IPS DF 4.7 (cell line): ENCODE measurements around the gene MYCT1.

Experiments
- DNase-seq: peaks from one replicate; pipeline ENCODE4 v3.0.0-alpha.2; 2013; ENCODE audit warnings: low spot score; ENCODE audit errors: extremely low read depth

Gene MYCT1

DNA sequence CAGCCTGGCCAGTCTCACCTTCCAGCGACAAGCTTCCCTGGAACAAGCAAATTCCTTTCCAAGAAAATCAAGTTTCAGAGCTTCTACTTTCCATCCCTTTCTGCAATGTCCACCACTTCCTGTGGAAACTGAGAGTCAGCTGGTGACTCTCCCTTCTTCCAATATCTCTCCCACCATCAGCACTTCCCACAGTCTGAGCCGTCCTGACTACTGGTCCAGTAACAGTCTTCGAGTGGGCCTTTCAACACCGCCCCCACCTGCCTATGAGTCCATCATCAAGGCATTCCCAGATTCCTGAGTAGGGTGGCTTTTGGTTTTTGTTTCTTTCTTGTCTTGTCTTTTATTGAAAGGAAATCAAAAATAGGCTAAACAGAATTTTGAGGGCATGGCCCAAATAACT is 24.3 kb downstream of the MYCT1 start:
- DNase-seq, result no peak

DNA sequence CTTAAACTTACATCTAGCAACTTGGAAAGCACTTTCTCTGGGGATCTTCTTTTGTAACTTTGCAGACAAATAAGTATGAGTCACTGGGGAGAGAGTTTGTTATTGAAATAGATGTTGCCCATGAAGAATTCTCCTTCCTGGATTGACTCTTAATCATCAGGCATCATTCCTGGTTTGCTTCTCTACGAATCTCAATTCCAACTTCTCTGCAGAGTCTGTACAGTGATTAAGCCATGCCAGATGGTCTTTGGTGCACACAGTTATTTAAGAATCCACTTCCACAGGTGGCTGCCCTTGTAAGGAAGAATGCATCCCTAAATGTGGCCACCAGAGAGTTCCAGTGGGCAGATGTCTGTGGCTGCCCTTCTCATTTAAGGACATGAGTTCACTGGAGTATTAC is 25.7 kb downstream of the MYCT1 start:
- DNase-seq, result no peak

DNA sequence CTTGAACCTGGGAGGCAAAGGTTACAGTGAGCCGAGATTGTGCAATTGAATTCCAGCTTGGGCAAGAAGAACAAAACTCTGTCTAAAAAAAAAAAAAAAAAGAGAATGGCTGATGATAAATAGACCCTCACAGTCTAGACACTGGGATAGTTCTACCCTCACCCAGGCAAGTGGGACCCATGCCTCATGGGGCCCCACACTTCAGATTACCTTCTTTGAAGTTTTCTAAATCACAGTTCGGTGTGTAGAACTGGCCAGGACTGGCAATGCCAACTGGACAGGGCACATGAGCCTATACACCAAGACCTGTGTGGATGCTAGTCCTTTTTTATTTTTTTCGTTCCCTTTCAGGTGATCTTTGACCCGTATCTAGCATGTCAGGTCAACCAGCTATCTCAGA is 28.6 kb downstream of the MYCT1 start:
- DNase-seq, result no peak

DNA sequence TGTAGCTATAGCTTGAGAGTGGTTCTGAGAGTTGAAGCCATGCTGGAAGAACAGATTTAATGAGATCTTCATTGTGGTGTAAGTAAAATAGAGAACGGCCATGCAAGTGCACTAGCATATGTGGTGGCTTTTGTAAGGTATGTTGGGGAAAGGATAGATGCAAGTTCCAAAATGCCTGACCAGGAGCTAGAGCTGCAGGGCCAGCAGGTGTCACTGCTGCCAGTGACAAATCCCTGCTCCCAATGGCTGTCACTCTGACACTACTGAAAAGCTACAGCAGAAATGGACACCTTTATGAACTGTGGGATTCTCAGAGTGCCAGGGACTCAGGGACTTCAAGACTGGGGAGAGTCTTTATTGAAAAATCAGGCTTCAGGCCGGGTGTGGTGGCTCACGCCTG is 29.8 kb downstream of the MYCT1 start:
- DNase-seq, result no peak

DNA sequence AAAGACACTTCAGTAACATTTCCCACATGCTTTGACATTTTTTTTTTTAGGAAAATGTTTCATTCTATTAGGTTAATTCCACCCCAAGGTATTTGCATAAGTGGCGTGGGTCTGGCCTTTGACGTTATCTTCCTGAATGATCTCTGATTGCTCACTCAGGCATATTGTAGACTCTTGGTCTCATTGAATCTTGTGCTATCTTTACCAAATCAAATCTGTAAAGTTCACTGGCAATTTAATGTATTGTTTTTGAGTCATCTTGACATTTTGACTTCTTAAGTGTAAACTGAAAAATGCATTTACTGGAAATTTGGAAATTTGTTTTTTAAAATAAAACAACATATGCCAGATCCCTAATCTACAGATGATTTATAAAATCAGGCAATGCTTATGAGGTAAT is 36.9 kb downstream of the MYCT1 start:
- DNase-seq, result no peak

DNA sequence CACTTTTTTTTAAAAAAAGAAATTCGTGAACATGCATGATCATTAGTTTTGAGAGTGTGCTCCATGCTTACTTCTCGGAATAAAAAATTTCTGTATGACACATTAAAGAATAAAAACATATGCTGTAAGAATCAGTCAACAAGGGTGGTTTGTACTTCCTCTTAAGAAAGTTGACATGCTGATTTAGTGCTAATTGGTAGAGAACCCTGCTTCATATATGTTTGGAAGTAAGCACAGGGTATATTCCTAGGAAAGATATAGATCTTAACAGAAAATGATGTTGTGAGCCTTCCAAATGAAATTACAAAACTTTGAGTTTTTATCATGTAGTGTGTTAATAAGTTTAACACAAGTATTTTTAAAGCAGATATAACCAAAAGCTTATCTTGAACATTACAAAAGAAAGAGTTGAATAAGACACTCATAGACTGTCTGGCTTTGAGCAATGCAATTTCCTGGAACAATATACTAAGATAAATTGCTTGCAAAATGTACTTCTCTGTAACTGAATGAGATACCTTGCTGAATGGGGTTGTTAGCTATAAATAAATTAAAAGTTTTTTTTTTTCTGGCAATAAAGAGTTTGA is 39.1 kb downstream of the MYCT1 start:
- DNase-seq, result no peak

DNA sequence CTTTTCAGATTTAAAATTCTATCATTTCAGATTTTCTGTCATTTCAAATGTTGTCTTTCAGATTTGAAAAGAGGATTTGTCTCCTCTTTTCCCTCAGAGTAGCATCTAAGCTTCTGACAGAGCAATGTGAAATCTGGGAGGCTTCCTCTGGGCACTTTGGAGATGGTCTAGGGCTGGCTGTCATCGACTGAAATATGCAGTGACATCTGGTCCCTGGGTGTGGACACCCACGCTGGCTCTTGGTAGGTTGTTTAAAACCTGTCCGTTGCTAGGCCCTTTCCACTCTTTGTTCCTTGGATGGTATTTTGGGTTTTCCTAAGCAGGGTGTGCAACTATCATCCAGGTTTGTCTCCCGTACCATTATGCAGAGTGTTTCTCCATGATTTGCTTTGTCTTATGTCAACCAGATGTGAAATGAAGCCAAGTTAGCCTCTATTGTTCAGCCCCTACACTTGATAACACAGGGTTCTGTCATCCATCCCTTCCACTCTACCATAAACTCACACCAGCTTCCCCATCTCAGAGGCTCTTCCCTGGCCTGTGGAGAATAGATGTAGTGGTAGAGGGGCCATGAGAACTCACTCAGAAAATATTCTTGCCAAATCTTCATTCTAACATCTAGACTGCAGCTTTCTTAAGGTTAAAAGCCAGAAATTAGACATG is 47.9 kb downstream of the MYCT1 start:
- DNase-seq, result no peak

DNA sequence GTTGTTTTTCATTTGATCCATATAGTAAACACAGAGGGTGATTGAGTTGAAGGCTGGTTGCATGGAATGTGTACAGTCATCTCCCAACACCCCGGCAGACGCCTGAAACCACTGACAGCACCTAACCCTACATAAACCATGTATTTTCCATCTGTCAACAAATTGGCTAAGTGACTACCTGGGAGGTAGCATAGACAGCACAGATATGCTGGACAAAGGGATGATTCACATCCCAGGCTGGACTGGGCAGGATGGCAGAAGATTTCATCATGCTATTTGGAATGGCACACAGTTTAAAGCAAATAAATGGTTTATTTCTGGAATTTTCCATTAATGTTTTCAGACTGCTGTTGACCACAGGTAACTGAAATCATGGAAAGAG is 48.5 kb downstream of the MYCT1 start:
- no peak for DNase-seq

DNA sequence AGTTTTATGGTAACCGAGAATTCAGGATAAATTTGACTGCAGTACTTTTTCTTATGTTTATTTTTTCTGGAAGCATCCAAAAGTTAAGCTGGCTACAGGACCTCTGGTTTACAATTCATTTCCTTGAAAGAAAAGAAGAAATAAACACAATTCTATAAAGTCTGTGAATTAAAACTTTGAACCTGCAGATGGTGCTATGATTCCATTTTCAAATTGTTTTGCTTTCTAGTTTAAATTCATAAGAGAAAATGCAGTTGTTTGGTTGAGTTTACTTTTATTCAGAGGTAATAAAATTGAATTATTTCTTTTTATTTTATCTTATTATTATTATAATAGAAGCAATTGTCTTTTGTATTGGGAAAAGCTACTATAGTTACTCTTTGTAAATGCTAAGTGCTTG is 51.1 kb downstream of the MYCT1 start:
- no peak for DNase-seq

DNA sequence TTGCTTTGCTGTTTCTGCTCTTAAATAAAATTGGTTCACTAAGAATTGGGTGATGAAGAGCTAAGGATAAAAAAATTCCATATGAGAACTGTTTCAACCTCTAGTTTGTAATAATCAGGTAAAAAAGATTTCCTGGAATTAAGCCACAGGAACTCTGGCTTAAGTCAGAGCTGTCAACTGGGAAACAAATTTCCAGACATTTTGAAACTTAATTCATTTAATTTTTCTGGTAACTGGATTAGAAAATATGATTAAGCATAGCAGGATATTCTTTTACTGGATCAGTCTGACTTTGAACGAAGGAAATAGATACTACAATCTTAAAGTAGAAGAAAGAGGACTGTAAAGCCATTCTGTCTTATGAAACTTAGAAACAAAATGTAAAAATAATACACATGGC is 51.6 kb downstream of the MYCT1 start:
- DNase-seq, result no peak

DNA sequence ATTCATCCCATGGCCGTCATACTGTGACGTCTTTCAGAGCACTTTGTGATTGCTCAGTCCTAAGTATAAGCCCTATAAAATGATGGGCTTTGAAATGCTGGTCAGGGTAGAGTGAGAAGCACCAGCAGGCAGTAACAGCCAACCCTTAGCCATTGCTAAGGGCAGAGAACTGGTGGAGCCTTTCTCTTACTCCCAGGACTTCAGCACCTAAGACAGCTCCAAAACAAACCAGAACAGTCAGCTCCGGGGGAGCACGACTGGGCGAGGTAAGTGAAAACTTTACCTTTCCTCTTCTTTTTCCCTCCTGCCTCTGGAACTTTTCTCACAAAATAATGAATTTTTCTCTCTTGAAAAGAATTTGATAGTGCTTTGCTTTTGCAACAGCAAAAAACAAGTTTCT is 53.0 kb downstream of the MYCT1 start, which contains the start of gene VIP:
VIP (plus strand) TSS at position 104 of the 400 bp plus-strand sequence. CDS start 1,381 bp downstream, outside the sequence.
- DNase-seq, result peak; percentile 38

DNA sequence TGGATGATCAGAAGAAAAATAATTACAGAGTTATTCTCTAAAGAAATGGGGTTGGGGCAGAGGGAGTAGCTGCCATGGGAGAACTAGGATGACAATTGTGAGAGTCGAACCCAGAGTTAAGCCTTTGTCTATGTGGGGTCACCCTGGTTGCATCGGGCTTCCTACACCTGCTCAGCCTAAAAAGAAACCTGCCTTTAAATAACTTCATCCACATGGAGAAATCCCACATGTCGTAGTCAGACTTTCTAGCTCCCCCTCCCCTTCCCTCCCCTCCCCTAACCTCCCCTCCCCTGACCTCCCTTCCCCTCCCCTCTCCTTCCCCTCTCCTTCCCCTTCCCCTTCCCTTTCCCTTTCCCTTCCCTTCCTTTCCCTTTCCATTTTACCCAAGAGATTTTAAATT is 67.6 kb downstream of the MYCT1 start:
- DNase-seq, result no peak

DNA sequence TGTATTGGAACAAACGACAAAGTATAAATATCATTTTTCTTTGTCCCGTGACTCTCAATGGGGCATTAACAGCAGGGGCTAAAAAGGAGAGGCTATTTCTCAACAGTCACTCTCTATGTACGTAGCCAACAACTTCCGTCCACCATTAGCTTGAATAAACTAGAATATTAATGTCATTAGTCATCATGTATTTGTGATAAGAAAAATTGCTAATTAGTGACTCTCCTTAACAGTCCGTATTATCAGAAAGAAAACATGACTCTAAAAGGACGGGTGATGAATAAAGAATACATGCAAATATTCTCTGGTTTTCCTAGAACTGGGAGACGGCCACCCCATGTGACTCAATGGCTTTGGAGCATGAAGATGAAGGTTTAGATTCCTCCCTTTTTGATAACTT is 71.5 kb downstream of the MYCT1 start:
- no peak for DNase-seq

DNA sequence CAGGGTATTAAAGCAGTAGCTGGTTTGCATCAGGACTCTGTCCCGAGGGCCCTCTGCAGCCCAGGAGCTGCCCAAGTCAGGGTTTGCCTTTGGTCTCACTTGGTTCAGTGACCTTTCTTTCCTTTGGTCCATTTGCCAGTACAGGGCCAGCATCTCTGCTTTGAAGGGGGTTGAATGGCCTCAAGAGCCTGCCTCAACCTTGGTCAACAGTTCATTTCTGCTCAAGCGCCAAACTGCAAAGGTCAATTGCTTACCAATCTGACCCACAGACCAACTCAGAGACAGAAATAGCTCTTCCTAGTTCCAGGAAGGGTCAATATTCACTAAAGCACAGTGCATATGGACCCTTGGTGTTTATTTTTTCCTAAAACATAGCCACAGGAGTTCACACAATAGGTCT is 72.3 kb downstream of the MYCT1 start:
- DNase-seq, result no peak

DNA sequence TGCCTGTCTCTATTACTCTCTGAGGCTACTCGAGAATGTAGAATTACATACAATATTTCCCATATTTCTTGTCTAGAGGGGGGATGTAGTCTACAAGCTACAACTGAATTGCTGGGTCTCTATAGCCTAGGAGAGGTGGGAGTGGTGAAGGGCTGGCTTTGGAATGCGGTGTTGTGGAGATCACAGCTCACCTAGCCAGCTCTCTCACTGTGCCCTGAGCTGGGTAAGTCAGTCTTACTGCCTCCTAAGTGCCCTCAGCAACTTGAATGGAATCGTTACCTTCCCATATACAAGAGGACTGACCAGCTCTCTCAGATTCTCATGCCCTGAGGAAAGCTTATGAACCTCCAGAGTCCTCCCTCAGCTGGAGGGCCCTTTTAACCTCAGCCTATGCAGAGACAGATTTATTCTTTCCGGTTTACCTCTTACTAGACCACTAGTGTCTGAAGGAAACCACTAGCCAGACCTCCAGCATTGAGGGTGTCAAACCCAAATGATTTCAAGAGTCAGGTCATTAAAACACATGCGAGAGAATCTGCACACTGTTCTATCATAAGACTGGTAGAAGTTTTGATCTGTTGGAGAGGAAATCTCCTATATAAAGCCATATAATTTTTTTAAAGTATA is 73.5 kb downstream of the MYCT1 start:
- no peak for DNase-seq
